ENCODE results near the gene HAPLN3.

Gene HAPLN3

DNA sequence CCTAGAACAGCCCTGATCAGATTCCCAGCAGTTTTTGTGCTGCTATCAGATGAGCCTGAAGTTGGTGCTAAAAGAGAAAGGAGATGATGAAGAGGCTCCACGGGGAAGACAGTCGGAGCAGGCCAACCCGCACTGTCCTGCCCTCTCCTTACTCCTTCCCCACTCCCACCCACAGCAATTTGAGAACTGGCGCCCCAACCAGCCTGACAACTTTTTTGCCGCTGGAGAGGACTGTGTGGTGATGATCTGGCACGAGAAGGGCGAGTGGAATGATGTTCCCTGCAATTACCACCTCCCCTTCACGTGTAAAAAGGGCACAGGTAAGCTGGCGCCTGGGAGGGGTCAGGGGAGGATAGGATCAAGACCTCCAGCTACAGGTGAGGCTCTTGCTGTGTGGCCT lies 22.6 kb downstream of the HAPLN3 start:
- TF ChIP-seq EZH2phosphoT487 (IDR thresholded peaks at IDR 0.05; ENCODE audit: borderline replicate concordance): no peak
- TF ChIP-seq, protein P1, sequence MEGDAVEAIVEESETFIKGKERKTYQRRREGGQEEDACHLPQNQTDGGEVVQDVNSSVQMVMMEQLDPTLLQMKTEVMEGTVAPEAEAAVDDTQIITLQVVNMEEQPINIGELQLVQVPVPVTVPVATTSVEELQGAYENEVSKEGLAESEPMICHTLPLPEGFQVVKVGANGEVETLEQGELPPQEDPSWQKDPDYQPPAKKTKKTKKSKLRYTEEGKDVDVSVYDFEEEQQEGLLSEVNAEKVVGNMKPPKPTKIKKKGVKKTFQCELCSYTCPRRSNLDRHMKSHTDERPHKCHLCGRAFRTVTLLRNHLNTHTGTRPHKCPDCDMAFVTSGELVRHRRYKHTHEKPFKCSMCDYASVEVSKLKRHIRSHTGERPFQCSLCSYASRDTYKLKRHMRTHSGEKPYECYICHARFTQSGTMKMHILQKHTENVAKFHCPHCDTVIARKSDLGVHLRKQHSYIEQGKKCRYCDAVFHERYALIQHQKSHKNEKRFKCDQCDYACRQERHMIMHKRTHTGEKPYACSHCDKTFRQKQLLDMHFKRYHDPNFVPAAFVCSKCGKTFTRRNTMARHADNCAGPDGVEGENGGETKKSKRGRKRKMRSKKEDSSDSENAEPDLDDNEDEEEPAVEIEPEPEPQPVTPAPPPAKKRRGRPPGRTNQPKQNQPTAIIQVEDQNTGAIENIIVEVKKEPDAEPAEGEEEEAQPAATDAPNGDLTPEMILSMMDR (conservative IDR thresholded peaks at IDR 0.05; ENCODE audit: low read length): no peak
- no peaks in the 10 kb centered on the region for H4K20me1 ChIP-seq (ENCODE audit: insufficient read depth, low read length, poor library complexity, severe bottlenecking)
- H3K9me3 ChIP-seq (ENCODE audit: insufficient read depth, low read depth, low read length): no peaks in the 10 kb centered on the region
- no peaks in the 10 kb centered on the region for H3F3A ChIP-seq (ENCODE audit: low read depth)
- H3K79me2 ChIP-seq (ENCODE audit: insufficient read depth, low read length): no peaks in the 10 kb centered on the region
- no peaks in the 10 kb centered on the region for H3K4me1 ChIP-seq (ENCODE audit: insufficient read depth, low read length, poor library complexity, severe bottlenecking)
- no peaks in the 10 kb centered on the region for H3K36me3 ChIP-seq (ENCODE audit: insufficient read depth, low read length)
- no peak overlapping the region for H3K4me2 ChIP-seq (ENCODE audit: low read depth, low read length, poor library complexity, severe bottlenecking)
- H3K9ac ChIP-seq (ENCODE audit: low read depth, low read length, poor library complexity, severe bottlenecking): no peak overlapping the region
- H3K27me3 ChIP-seq (ENCODE audit: insufficient read depth, low read length, poor library complexity, severe bottlenecking): no peaks in the 10 kb centered on the region
- no peak overlapping the region for H3K4me3 ChIP-seq (ENCODE audit: low read length, poor library complexity, severe bottlenecking)
- no peaks in the 10 kb centered on the region for H3K9me2 ChIP-seq (replicated peaks; ENCODE audit: low read depth, low read length)
- no peak overlapping the region for H2AFZ ChIP-seq (ENCODE audit: low read length)

GRCh38 chr15:88872106-88872505 lies 23.2 kb downstream of the HAPLN3 start:
- no peaks in the 10 kb centered on the region for H3K27me3 ChIP-seq (ENCODE audit: insufficient read depth, low read length, poor library complexity, severe bottlenecking)
- H3F3A ChIP-seq (ENCODE audit: low read depth): no peaks in the 10 kb centered on the region
- no peaks in the 10 kb centered on the region for H4K20me1 ChIP-seq (ENCODE audit: insufficient read depth, low read length, poor library complexity, severe bottlenecking)
- H3K4me2 ChIP-seq (ENCODE audit: low read depth, low read length, poor library complexity, severe bottlenecking): no peak overlapping the region
- H3K9me2 ChIP-seq (replicated peaks; ENCODE audit: low read depth, low read length): no peaks in the 10 kb centered on the region
- no peaks in the 10 kb centered on the region for H3K9me3 ChIP-seq (ENCODE audit: insufficient read depth, low read depth, low read length)
- no peak overlapping the region for H3K9ac ChIP-seq (ENCODE audit: low read depth, low read length, poor library complexity, severe bottlenecking)
- H2AFZ ChIP-seq (ENCODE audit: low read length): no peak overlapping the region
- no peaks in the 10 kb centered on the region for H3K79me2 ChIP-seq (ENCODE audit: insufficient read depth, low read length)
- H3K4me1 ChIP-seq (ENCODE audit: insufficient read depth, low read length, poor library complexity, severe bottlenecking): no peaks in the 10 kb centered on the region
- no peaks in the 10 kb centered on the region for H3K36me3 ChIP-seq (ENCODE audit: insufficient read depth, low read length)
- TF ChIP-seq, protein P1 (conservative IDR thresholded peaks at IDR 0.05; ENCODE audit: low read length): no peak
- no peak for TF ChIP-seq EZH2phosphoT487 (IDR thresholded peaks at IDR 0.05; ENCODE audit: borderline replicate concordance)
- H3K4me3 ChIP-seq (ENCODE audit: low read length, poor library complexity, severe bottlenecking): no peak overlapping the region

DNA sequence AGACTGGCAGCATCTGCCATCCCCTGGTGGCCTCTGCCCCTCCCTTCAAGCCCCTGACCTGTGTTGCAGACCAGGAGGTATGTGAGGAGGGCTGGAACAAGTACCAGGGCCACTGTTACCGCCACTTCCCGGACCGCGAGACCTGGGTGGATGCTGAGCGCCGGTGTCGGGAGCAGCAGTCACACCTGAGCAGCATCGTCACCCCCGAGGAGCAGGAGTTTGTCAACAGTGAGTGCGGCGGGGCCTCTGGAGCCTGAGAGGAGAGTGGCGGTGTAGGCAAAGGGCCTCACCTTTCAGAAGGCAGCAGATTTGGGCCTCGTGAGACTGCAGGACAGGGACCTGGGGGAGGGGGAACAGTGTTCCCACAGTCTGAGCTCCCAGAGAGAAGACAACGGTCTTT lies 24.0 kb downstream of the HAPLN3 start:
- H3K27me3 ChIP-seq (ENCODE audit: insufficient read depth, low read length, poor library complexity, severe bottlenecking): no peaks in the 10 kb centered on the region
- no peak for TF ChIP-seq EZH2phosphoT487 (IDR thresholded peaks at IDR 0.05; ENCODE audit: borderline replicate concordance)
- TF ChIP-seq, protein P1 (conservative IDR thresholded peaks at IDR 0.05; ENCODE audit: low read length): no peak

More for the DNA sequence above, 24.0 kb downstream of the HAPLN3 start:
- Histone ChIP-seq H3K4me1 (ENCODE audit: insufficient read depth, low read length, poor library complexity, severe bottlenecking) (no peaks in the 10 kb centered on the region), H3F3A (ENCODE audit: low read depth) (no peaks in the 10 kb centered on the region), H4K20me1 (ENCODE audit: insufficient read depth, low read length, poor library complexity, severe bottlenecking) (no peaks in the 10 kb centered on the region), H3K9me2 (replicated peaks; ENCODE audit: low read depth, low read length) (no peaks in the 10 kb centered on the region), H3K4me3 (ENCODE audit: low read length, poor library complexity, severe bottlenecking) (no peak overlapping the region), H3K79me2 (ENCODE audit: insufficient read depth, low read length) (no peaks in the 10 kb centered on the region), H3K36me3 (ENCODE audit: insufficient read depth, low read length) (no peaks in the 10 kb centered on the region), H3K9me3 (ENCODE audit: insufficient read depth, low read depth, low read length) (no peaks in the 10 kb centered on the region), H3K9ac (ENCODE audit: low read depth, low read length, poor library complexity, severe bottlenecking) (no peak overlapping the region), H3K4me2 (ENCODE audit: low read depth, low read length, poor library complexity, severe bottlenecking) (no peak overlapping the region), H2AFZ (ENCODE audit: low read length) (no peak overlapping the region)
